Trophoblast cell (in vitro differentiated cells and primary cell): ENCODE data around the gene ADAMTS9.

ENCODE experiments used
- DNase-seq, 2 donors: peaks; one replicate each; pipeline ENCODE4 v3.0.0-alpha.2; 2016
- H2AFZ ChIP-seq: 2 replicates; pipeline ENCODE4 v1.6.1; 2013; ENCODE audit warnings: low read length, moderate library complexity, mild to moderate bottlenecking; ENCODE audit not compliant: insufficient read depth, poor library complexity
- H2AK5ac ChIP-seq: 2 replicates; pipeline ENCODE4 v1.6.1; 2013; ENCODE audit warnings: mild to moderate bottlenecking, low read length
- H2BK120ac ChIP-seq: 2 replicates; pipeline ENCODE4 v1.6.1; 2013; ENCODE audit warnings: low read length, mild to moderate bottlenecking, moderate library complexity; ENCODE audit not compliant: insufficient read depth, poor library complexity
- H2BK12ac ChIP-seq: 2 replicates; pipeline ENCODE4 v1.6.1; 2013; ENCODE audit warnings: mild to moderate bottlenecking, low read length, moderate library complexity
- H2BK5ac ChIP-seq: 2 replicates; pipeline ENCODE4 v1.6.1; 2013; ENCODE audit warnings: low read length, low read depth, moderate library complexity, mild to moderate bottlenecking; ENCODE audit not compliant: poor library complexity
- H3K14ac ChIP-seq: 2 replicates; pipeline ENCODE4 v1.6.1; 2013; ENCODE audit warnings: mild to moderate bottlenecking, low read length
- H3K18ac ChIP-seq: 2 replicates; pipeline ENCODE4 v1.6.1; 2013; ENCODE audit warnings: mild to moderate bottlenecking, low read length
- H3K23ac ChIP-seq: 2 replicates; pipeline ENCODE4 v1.6.1; 2013; ENCODE audit warnings: low read length
- H3K27ac ChIP-seq: 2 replicates; pipeline ENCODE4 v1.5.1; 2013; ENCODE audit warnings: low read depth, mild to moderate bottlenecking, inconsistent platforms, low read length, moderate library complexity
- H3K27me3 ChIP-seq: 2 replicates; pipeline ENCODE4 v1.6.1; 2013; ENCODE audit warnings: inconsistent platforms, mild to moderate bottlenecking, low read length, moderate library complexity; ENCODE audit not compliant: insufficient read depth
- H3K36me3 ChIP-seq, 2 experiments: 1 replicate in 1 of 2; 2 replicates in 1 of 2; pipeline ENCODE4 v1.6.1; 2013; ENCODE audit warnings: low read length in 2 of 2, mild to moderate bottlenecking in 2 of 2, moderate library complexity in 1 of 2; ENCODE audit not compliant: insufficient read depth in 2 of 2, control insufficient read depth in 1 of 2
- H3K4ac ChIP-seq: 2 replicates; pipeline ENCODE4 v1.6.1; 2013; ENCODE audit warnings: low read depth, mild to moderate bottlenecking, low read length, moderate library complexity
- H3K4me1 ChIP-seq, 2 experiments: 1 replicate in 1 of 2; 2 replicates in 1 of 2; pipeline ENCODE4 v1.6.1; 2013; ENCODE audit warnings: low read length in 2 of 2, mild to moderate bottlenecking in 2 of 2, moderate library complexity in 1 of 2; ENCODE audit not compliant: insufficient read depth in 2 of 2, control insufficient read depth in 1 of 2
- H3K4me2 ChIP-seq: 2 replicates; pipeline ENCODE4 v1.6.1; 2013; ENCODE audit warnings: inconsistent platforms, mild to moderate bottlenecking, low read length, moderate library complexity
- H3K4me3 ChIP-seq: 2 replicates; pipeline ENCODE4 v1.5.1; 2013; ENCODE audit warnings: mild to moderate bottlenecking, low read depth, low read length, inconsistent platforms
- H3K79me1 ChIP-seq: one replicate; pipeline ENCODE4 v1.6.1; 2013; ENCODE audit warnings: low read length
- H3K79me2 ChIP-seq: 2 replicates; pipeline ENCODE4 v1.6.1; 2013; ENCODE audit warnings: low read length, mild to moderate bottlenecking; ENCODE audit not compliant: control insufficient read depth, insufficient read depth, poor library complexity
- H3K9ac ChIP-seq: 2 replicates; pipeline ENCODE4 v1.6.1; 2013; ENCODE audit warnings: mild to moderate bottlenecking, low read length
- H3K9me3 ChIP-seq: 2 replicates; pipeline ENCODE4 v1.6.1; 2013; ENCODE audit warnings: low read depth, mild to moderate bottlenecking, control low read depth, inconsistent platforms, low read length; ENCODE audit not compliant: insufficient read depth
- H4K12ac ChIP-seq: 2 replicates; pipeline ENCODE4 v1.6.1; 2013; ENCODE audit warnings: low read depth, mild to moderate bottlenecking, low read length, moderate library complexity
- H4K8ac ChIP-seq: 2 replicates; pipeline ENCODE4 v1.6.1; 2013; ENCODE audit warnings: low read depth, mild to moderate bottlenecking, low read length, moderate library complexity
- H4K91ac ChIP-seq: one replicate; pipeline ENCODE4 v1.6.1; 2013; ENCODE audit warnings: low read depth, mild to moderate bottlenecking, low read length, moderate library complexity
- WGBS: extraction: QIAGEN DNeasy Blood & Tissue Kit; methylation state at CpG from one replicate; pipeline ENCODE4 v1.1.7; 2013; ENCODE audit warnings: missing lambda C conversion rate; ENCODE audit not compliant: insufficient read length, insufficient coverage; ENCODE audit errors: extremely low coverage; 5-methylcytosine and 5-hydroxymethylcytosine counted together

ADAMTS9 gene

GRCh38 chr3:64604313-64604712, 83.5 kb downstream of the ADAMTS9 start:
- H3K9me3 ChIP-seq, result peaks cover 2% of the 10 kb centered on the region
- H3K4me2 ChIP-seq, result no peak overlapping the region
- no peak overlapping the region for H4K8ac ChIP-seq
- no peak overlapping the region for H2BK120ac ChIP-seq
- H2AFZ ChIP-seq, result no peak overlapping the region
- H2AK5ac ChIP-seq, result no peak overlapping the region
- H4K12ac ChIP-seq, result no peak overlapping the region
- no peak overlapping the region for H3K4ac ChIP-seq
- H3K23ac ChIP-seq, result no peak overlapping the region
- no peak overlapping the region for H3K14ac ChIP-seq
- no peaks in the 10 kb centered on the region for H3K79me2 ChIP-seq
- H3K27ac ChIP-seq, result no peak overlapping the region
- H3K27me3 ChIP-seq, result no peaks in the 10 kb centered on the region
- no peak for DNase-seq
- peaks cover 9 to 23% of the 10 kb centered on the region in 2 experiments for H3K36me3 ChIP-seq
- H2BK12ac ChIP-seq, result no peak overlapping the region
- no peaks in the 10 kb centered on the region for H3K79me1 ChIP-seq
- H3K4me3 ChIP-seq, result no peak overlapping the region
- peaks cover 0 to 2% of the 10 kb centered on the region in 2 experiments for H3K4me1 ChIP-seq
- no peak overlapping the region for H3K18ac ChIP-seq
- no CpG with 5 or more reads among the region's 3 CpGs for WGBS
- H4K91ac ChIP-seq, result no peak overlapping the region
- H2BK5ac ChIP-seq, result no peak overlapping the region
- no peak overlapping the region for H3K9ac ChIP-seq

- Histone ChIP-seq H4K12ac (no peak overlapping the region), H3K4me2 (no peak overlapping the region), H3K18ac (no peak overlapping the region), H3K4me1 (peaks cover 0 to 2% of the 10 kb centered on the region in 2 experiments), H2AFZ (no peak overlapping the region), H3K4ac (no peak overlapping the region), H3K23ac (no peak overlapping the region), H4K8ac (no peak overlapping the region), H3K9me3 (peaks cover 2% of the 10 kb centered on the region), H2BK120ac (no peak overlapping the region), H3K36me3 (peaks cover 12 to 26% of the 10 kb centered on the region in 2 experiments), H2BK12ac (no peak overlapping the region), H3K79me2 (no peaks in the 10 kb centered on the region), H4K91ac (no peak overlapping the region), H3K9ac (no peak overlapping the region), H2BK5ac (no peak overlapping the region), H3K4me3 (no peak overlapping the region), H3K14ac (no peak overlapping the region), H2AK5ac (no peak overlapping the region), H3K79me1 (no peaks in the 10 kb centered on the region), H3K27me3 (no peaks in the 10 kb centered on the region), H3K27ac (no peak overlapping the region)
- DNase-seq, result no peak
- WGBS, result no CpG with 5 or more reads among the region's 9 CpGs
Observed at GRCh38 chr3:64601824-64602223, 86.0 kb downstream of the ADAMTS9 start.

- H2BK5ac ChIP-seq, result no peak overlapping the region
- H3K4me2 ChIP-seq, result no peak overlapping the region
- no peak overlapping the region for H2AFZ ChIP-seq
- DNase-seq, result no peak
- no peak overlapping the region for H3K9ac ChIP-seq
- H4K91ac ChIP-seq, result no peak overlapping the region
- no peak overlapping the region for H2BK12ac ChIP-seq
- H3K27ac ChIP-seq, result no peak overlapping the region
- no peak overlapping the region for H2BK120ac ChIP-seq
- H3K27me3 ChIP-seq, result no peaks in the 10 kb centered on the region
- H2AK5ac ChIP-seq, result no peak overlapping the region
- H3K79me2 ChIP-seq, result no peaks in the 10 kb centered on the region
- no peak overlapping the region for H3K4me3 ChIP-seq
- no peak overlapping the region for H3K23ac ChIP-seq
- peaks cover 0 to 2% of the 10 kb centered on the region in 2 experiments for H3K4me1 ChIP-seq
- no peak overlapping the region for H3K14ac ChIP-seq
- H3K18ac ChIP-seq, result no peak overlapping the region
- H3K36me3 ChIP-seq, result peaks cover 14 to 26% of the 10 kb centered on the region in 2 experiments
- no peak overlapping the region for H3K4ac ChIP-seq
- no peak overlapping the region for H4K12ac ChIP-seq
- no CpG with 5 or more reads among the region's 9 CpGs for whole genome bisulfite sequencing
- peaks cover 2% of the 10 kb centered on the region for H3K9me3 ChIP-seq
- H4K8ac ChIP-seq, result no peak overlapping the region
- H3K79me1 ChIP-seq, result no peaks in the 10 kb centered on the region
Observed at GRCh38 chr3:64600246-64600950, 87.4 kb downstream of the ADAMTS9 start.

- Histone ChIP-seq H2BK120ac (no peak overlapping the region), H3K36me3 (peaks cover 14 to 30% of the 10 kb centered on the region in 2 experiments), H3K23ac (no peak overlapping the region), H2AK5ac (no peak overlapping the region), H3K4ac (no peak overlapping the region), H2BK5ac (no peak overlapping the region), H3K4me1 (peaks cover 0 to 2% of the 10 kb centered on the region in 2 experiments), H3K14ac (no peak overlapping the region), H3K27me3 (no peaks in the 10 kb centered on the region), H3K9ac (no peak overlapping the region), H4K12ac (no peak overlapping the region), H3K79me2 (no peaks in the 10 kb centered on the region), H2BK12ac (no peak overlapping the region), H3K18ac (no peak overlapping the region), H4K8ac (no peak overlapping the region), H3K27ac (no peak overlapping the region), H3K4me3 (no peak overlapping the region), H2AFZ (no peak overlapping the region), H3K4me2 (no peak overlapping the region), H3K9me3 (peaks cover 2% of the 10 kb centered on the region), H4K91ac (no peak overlapping the region), H3K79me1 (no peaks in the 10 kb centered on the region)
- no peak for DNase-seq
- no CpG with 5 or more reads among the region's 2 CpGs for WGBS
Observed at GRCh38 chr3:64599651-64600050, 88.1 kb downstream of the ADAMTS9 start.
